ENCODE results near the gene IDI2. TPM values are rescaled to one million over a fixed set of nuclear protein-coding genes. Genes with fewer than 3 reads are reported as not detected.

IDI2 gene
- total and polyA plus RNA-seq, 12 donors, result 0.07 to 0.28 TPM; not detected in 10

GRCh38 chr10:988667-989545, 36.8 kb downstream of the IDI2 start:
- Histone ChIP-seq H3K36me3 (replicated peaks in 1 of 2) (peaks cover 0 to 13% of the 10 kb centered on the region in 2 donors), H3K4me1 (replicated peaks in 1 of 2) (peaks cover 20 to 32% of the 10 kb centered on the region in 2 donors), H3K9me3 (replicated peaks in 1 of 3) (no peaks in the 10 kb centered on the region), H3K27me3 (no peaks in the 10 kb centered on the region), H3K27ac (peak overlapping the region; percentile 75 to 94 (median 86)), H3K4me3 (peak overlapping the region; percentile 65 to 89 (median 74))
- WGBS, 4 donors, result 28 to 45% (median 35%) methylated on average over 32 to 42 of the region's 42 CpGs
- intact Hi-C loops (cut with DNase I), result loop anchor here in 1 of 2 donors (10.0 kb wide), 1 partner anchor 54 kb away; the partner anchor contains the start of gene LARP4B
- DNase-seq, result peak in 3 of 7 donors; percentile 29 to 55 (median 29)
- TF ChIP-seq CTCF (IDR thresholded peaks at IDR 0.05) (no peak), POLR2A (IDR thresholded peaks at IDR 0.05) (no peak)

GRCh38 chr10:987870-988666, 37.6 kb downstream of the IDI2 start, which contains the start of gene GTPBP4:
Gene GTPBP4 (plus strand): TSS chr10:988434. CDS start chr10:988480, 46 bp downstream.
- H3K4me3 ChIP-seq, result peak within 1 kb of the TSS; percentile 65 to 89 (median 74)
- TF ChIP-seq CTCF (IDR thresholded peaks at IDR 0.05) (no peak), POLR2A (IDR thresholded peaks at IDR 0.05) (peak; percentile 76 to 94)
- H3K27ac ChIP-seq, result peak within 1 kb of the TSS; percentile 75 to 94 (median 86)
- H3K36me3 ChIP-seq (replicated peaks in 1 of 2), result peaks cover 0 to 4% of the 10 kb centered on the region in 2 donors
- peaks cover 12 to 28% of the 10 kb centered on the region in 2 donors for H3K4me1 ChIP-seq (replicated peaks in 1 of 2)
- DNase-seq, result peak; percentile 98 to 100 (median 99)
- intact Hi-C loops (cut with DNase I), result loop anchor here in 1 of 2 donors (10.0 kb wide), 1 partner anchor 53 kb away; the partner anchor contains the start of gene LARP4B
- no peaks in the 10 kb centered on the region for H3K9me3 ChIP-seq (replicated peaks in 1 of 3)
- H3K27me3 ChIP-seq, result no peaks in the 10 kb centered on the region
- 0 to 2% (median 0%) methylated on average over 13 to 74 of the region's 74 CpGs for WGBS, 4 donors

- WGBS, 4 donors, result 3 to 8% (median 4%) methylated on average over 7 of the region's 7 CpGs
- H3K9me3 ChIP-seq (replicated peaks in 1 of 3), result no peaks in the 10 kb centered on the region
- H3K27ac ChIP-seq, result peak overlapping the region; percentile 64 to 94 (median 86)
These were observed 38.1 kb downstream of the IDI2 start for GRCh38 chr10:987620-987869.

More at GRCh38 chr10:987620-987869, 38.1 kb downstream of the IDI2 start:
- intact Hi-C loops (cut with DNase I), result loop anchor here in 1 of 2 donors (10.0 kb wide), 1 partner anchor 53 kb away; the partner anchor contains the start of gene LARP4B
- Histone ChIP-seq H3K4me1 (replicated peaks in 1 of 2) (peaks cover 8 to 27% of the 10 kb centered on the region in 2 donors), H3K27me3 (no peaks in the 10 kb centered on the region), H3K4me3 (peak overlapping the region; percentile 57 to 89 (median 72)), H3K36me3 (replicated peaks in 1 of 2) (no peaks in the 10 kb centered on the region)
- TF ChIP-seq POLR2A (IDR thresholded peaks at IDR 0.05) (no peak), CTCF (IDR thresholded peaks at IDR 0.05) (no peak)
- no peak for DNase-seq

Measured in adrenal gland (tissue), 12 donors.